GM21528 (cell line): Measurements from ENCODE around the gene MFGE8.

Source experiments
- ATAC-seq: cut with Tn5 transposase; IDR thresholded peaks from one replicate; pipeline ENCODE4 v1.9.1; 2021; ENCODE audit warnings: mild to moderate bottlenecking, moderate library complexity; ENCODE audit not compliant: unreplicated experiment, low FRiP score

The MFGE8 gene

DNA sequence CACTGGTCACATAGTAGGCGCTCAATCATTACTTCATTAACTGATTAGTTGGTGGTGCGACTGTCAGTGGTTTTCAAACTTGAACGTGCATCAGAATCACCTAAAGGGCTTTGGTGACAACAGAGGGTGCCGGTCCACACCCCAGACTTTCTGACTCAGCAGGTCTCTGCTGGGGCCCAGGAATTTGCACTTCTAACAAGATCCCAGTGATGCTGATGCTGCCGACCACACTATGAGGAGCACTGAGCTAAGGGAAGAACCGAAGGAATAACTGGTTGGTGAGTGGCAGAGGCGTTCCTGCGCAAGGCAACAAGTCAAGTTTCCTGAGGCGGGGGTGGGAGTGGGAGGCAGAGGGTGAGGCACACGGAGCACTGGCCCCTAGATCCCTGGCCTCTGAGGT lies 36.6 kb downstream of the MFGE8 start:
- no peak for ATAC-seq

- ATAC-seq = no peak
These were observed 38.5 kb downstream of the MFGE8 start for GRCh38 chr15:88874684-88875083.

DNA sequence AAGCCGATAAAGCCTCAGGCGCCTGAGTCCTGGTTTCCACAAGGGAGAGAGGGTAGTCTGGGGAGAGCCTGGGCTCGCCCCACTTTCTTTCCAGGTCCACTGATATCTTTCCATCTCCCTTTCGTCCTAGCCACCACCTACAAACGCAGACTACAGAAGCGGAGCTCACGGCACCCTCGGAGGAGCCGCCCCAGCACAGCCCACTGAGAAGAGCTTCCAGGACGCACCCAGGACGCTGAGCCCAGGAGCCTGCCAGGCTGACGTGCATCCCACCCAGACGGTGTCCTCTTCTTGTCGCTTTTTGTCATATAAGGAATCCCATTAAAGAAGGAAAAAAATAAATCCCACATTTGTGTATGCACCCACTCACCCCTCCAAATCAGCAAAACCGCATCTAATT lies 38.9 kb downstream of the MFGE8 start:
- no peak for ATAC-seq

GRCh38 chr15:88873786-88874185 lies 39.4 kb downstream of the MFGE8 start:
- no peak for ATAC-seq

- no peak for ATAC-seq
These were observed 40.5 kb downstream of the MFGE8 start for GRCh38 chr15:88872706-88873105.

GRCh38 chr15:88872106-88872505 lies 41.1 kb downstream of the MFGE8 start:
- no peak for ATAC-seq

DNA sequence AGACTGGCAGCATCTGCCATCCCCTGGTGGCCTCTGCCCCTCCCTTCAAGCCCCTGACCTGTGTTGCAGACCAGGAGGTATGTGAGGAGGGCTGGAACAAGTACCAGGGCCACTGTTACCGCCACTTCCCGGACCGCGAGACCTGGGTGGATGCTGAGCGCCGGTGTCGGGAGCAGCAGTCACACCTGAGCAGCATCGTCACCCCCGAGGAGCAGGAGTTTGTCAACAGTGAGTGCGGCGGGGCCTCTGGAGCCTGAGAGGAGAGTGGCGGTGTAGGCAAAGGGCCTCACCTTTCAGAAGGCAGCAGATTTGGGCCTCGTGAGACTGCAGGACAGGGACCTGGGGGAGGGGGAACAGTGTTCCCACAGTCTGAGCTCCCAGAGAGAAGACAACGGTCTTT lies 41.9 kb downstream of the MFGE8 start:
- ATAC-seq = no peak

GRCh38 chr15:88866295-88866881 lies 46.8 kb downstream of the MFGE8 start:
- no peak for ATAC-seq

- ATAC-seq = no peak
These were observed 47.6 kb downstream of the MFGE8 start for GRCh38 chr15:88865498-88866099.

DNA sequence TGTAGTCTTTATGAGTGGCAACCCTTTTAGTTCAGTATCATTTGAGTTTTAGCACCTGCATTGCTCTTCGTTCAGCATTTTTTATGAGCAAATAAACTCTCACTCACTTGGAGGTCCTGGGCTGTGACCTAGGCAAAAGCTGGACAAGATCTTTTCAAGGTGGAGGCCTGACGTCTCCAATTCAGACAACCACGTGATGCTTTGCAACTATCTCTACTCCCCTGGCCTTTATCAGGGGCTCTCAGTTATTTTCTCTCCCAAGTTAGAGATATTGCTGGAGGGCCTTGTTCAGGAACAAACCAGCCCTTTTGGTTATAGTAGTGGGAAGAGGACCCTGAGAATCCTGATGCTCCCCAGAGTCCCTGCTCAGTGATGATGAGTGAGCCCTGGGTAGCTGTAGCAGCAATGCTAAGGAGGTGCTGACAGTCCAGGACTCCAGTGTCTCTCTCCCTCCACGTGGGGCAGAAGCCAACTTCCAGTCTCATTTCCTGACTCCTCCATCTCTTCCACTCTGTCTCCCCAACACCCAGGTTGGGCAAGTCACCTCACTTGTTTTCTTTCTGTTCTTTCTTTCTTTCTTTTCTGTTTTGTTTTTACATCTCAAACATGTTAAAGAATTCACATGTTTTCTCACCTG lies 48.2 kb downstream of the MFGE8 start:
- ATAC-seq = no peak

GRCh38 chr15:88863412-88863811 lies 49.8 kb downstream of the MFGE8 start:
- ATAC-seq = no peak

DNA sequence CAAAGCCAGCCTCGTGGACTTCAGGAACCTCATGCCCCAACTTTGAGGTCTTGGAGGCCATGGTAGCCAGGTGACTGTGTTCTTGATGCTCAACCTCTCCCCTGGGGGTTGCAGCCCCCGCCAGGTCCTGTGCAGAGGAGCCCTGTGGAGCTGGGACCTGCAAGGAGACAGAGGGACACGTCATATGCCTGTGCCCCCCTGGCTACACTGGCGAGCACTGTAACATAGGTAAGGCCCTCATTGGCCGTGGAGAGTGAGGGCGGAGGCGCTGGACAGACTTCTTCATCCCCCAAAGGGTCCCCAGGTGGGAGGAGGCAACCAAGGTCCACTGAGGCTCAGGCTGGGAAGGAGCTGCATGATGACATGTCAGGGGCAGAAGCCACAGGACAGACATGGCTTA lies 53.0 kb downstream of the MFGE8 start:
- no peak for ATAC-seq

DNA sequence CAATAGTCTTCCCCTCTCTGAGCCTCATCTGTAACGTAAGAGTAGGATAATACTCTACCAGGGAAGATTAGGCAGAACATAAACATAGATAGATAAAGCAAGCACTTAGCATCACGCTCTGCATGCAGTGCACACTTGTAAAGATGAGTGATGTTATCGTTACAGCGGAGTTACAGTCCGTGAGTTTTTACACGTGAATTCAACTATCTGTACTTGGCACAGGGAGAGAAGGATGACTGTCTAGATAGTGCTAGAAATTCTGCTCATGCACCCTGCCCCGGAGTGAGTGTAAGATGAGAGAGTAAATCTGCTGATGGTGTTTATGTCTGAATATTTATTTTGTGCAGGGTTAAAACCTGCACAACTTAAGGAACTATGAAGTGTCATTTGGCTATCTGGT lies 53.6 kb downstream of the MFGE8 start:
- ATAC-seq = no peak

GRCh38 chr15:88858934-88859333 lies 54.2 kb downstream of the MFGE8 start:
- ATAC-seq = no peak

GRCh38 chr15:88852476-88852875 lies 60.7 kb downstream of the MFGE8 start:
- no peak for ATAC-seq

GRCh38 chr15:88849376-88850072 lies 63.7 kb downstream of the MFGE8 start:
- no peak for ATAC-seq
